ENCODE measurements around the gene INPP5D.

DNA sequence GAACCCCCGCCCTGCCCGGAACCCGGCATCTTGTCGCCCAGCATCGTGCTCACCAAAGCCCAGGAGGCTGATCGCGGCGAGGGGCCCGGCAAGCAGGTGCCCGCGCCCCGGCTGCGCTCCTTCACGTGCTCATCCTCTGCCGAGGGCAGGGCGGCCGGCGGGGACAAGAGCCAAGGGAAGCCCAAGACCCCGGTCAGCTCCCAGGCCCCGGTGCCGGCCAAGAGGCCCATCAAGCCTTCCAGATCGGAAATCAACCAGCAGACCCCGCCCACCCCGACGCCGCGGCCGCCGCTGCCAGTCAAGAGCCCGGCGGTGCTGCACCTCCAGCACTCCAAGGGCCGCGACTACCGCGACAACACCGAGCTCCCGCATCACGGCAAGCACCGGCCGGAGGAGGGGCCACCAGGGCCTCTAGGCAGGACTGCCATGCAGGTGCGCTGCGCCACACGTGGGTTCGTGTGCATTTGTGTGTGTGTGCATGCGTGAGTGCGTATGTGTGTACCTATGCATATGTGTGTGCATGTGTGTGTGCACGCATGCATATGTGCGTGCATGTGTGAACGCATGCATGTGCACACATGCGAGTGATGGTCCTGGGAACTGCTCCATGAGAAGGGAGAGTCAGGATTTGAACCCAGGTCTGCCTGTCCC is 144.3 kb downstream of the INPP5D start:
- TF ChIP-seq CTCF (IDR thresholded peaks at IDR 0.05), result no peak
- no peak for TF ChIP-seq POLR2A (IDR thresholded peaks at IDR 0.05)

All from stomach (tissue), 4 donors.